Psoas muscle (tissue), 8 donors: Measurements from ENCODE around the gene TPST1. TPM values are rescaled to one million over a fixed set of nuclear protein-coding genes. Genes with fewer than 3 reads are reported as not detected.
A peak's percentile ranks its signal among the peaks of the same experiment; 100 is the strongest.

Experiments used
- ATAC-seq, 4 donors: fragments of 200-7000 bp; cut with Tn5 transposase; one replicate each; pipeline ENCODE4 v1.9.1; 2020; ENCODE audit warnings: moderate library complexity in 3 of 4, mild to moderate bottlenecking in 2 of 4
- DNase-seq, 2 donors: peaks; one replicate each; pipeline ENCODE4 v3.0.0-alpha.2; 2020
- H3K27ac ChIP-seq: fragments of 200-600 bp; one replicate; pipeline ENCODE4 v1.8.0; 2022
- H3K27me3 ChIP-seq, 3 donors: fragments of 200-600 bp in 1 of 3; one replicate each; pipeline versions ENCODE4 v1.6.1 to v1.8.0; 2013 to 2022; ENCODE audit warnings: low read length in 2 of 3, mild to moderate bottlenecking in 2 of 3, moderate library complexity in 1 of 3; ENCODE audit not compliant: insufficient read depth in 3 of 3
- H3K36me3 ChIP-seq, 2 donors: fragments of 200-600 bp in 1 of 2; one replicate each; pipeline versions ENCODE4 v1.6.1 to v1.8.0; 2013 to 2022; ENCODE audit warnings: low read depth in 1 of 2, mild to moderate bottlenecking in 1 of 2, moderate library complexity in 1 of 2; ENCODE audit not compliant: insufficient read depth in 1 of 2
- H3K4me1 ChIP-seq: fragments of 200-600 bp; one replicate; pipeline ENCODE4 v1.8.0; 2022
- H3K4me3 ChIP-seq: fragments of 200-600 bp; one replicate; pipeline ENCODE4 v1.8.0; 2022; ENCODE audit warnings: mild to moderate bottlenecking
- H3K9me3 ChIP-seq: fragments of 200-600 bp; one replicate; pipeline ENCODE4 v1.8.0; 2022
- WGBS, 3 donors: extraction: QIAGEN DNeasy Blood & Tissue Kit; methylation state at CpG; one replicate each; pipeline versions ENCODE4 v1.1.6 to v1.1.7; 2013; 5-methylcytosine and 5-hydroxymethylcytosine counted together
- intact Hi-C, 2 donors: fragments of 100-400 bp; cut with DNase I; formaldehyde crosslinking; loops; one replicate each; pipeline versions ENCODE4 v1.11.0 to v1.14.2; 2022
- polyA plus RNA-seq, 3 donors: library from polyadenylated mRNA; stranded (reverse); fragments of 200-250 nt; gene quantifications; one replicate each; pipeline ENCODE4 v1.2.3, GENCODE V29; 2013
- total RNA-seq, 4 donors: library from RNA; stranded (reverse); fragmentation: NEBNext Ultra II Directional in 2 of 4; extraction: Animal tissue kit (Norgen Biotek cat#: 25700) in 2 of 4; gene quantifications; one replicate each; pipeline versions ENCODE4 v1.2.1 to v1.2.4, GENCODE V29; 2021 to 2023
- TF ChIP-seq, protein P1 (sequence below): fragments of 200-600 bp; IDR thresholded peaks from one replicate; pipeline ENCODE4 v1.8.0; 2022; ENCODE audit warnings: antibody characterized with exemption
- donor health status: healthy with polysubstance abuse.
- donor health status: DM: no; HTN: no; CAD: no; lungs with moderate emphysema.
- donor health status: Bipolar disorder and iron deficiency.
- donor health status: healthy.
- donor health status: DM: yes; HTN: yes; CAD: no.
- donor health status: DM: no; HTN: no; CAD: no.
- donor health status: DM: no; HTN: no; CAD: no.
- donor health status: DM: yes; HTN: yes; CAD: no.

TPST1 gene
- total and polyA plus RNA-seq, 7 donors, result 1.8 to 4.5 (median 2.8) TPM

- no peak for ATAC-seq
- TF ChIP-seq, protein P1, sequence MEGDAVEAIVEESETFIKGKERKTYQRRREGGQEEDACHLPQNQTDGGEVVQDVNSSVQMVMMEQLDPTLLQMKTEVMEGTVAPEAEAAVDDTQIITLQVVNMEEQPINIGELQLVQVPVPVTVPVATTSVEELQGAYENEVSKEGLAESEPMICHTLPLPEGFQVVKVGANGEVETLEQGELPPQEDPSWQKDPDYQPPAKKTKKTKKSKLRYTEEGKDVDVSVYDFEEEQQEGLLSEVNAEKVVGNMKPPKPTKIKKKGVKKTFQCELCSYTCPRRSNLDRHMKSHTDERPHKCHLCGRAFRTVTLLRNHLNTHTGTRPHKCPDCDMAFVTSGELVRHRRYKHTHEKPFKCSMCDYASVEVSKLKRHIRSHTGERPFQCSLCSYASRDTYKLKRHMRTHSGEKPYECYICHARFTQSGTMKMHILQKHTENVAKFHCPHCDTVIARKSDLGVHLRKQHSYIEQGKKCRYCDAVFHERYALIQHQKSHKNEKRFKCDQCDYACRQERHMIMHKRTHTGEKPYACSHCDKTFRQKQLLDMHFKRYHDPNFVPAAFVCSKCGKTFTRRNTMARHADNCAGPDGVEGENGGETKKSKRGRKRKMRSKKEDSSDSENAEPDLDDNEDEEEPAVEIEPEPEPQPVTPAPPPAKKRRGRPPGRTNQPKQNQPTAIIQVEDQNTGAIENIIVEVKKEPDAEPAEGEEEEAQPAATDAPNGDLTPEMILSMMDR, result no peak
- 90 to 96% (median 94%) methylated on average over 1 of the region's 1 CpG for WGBS, 3 donors
- Histone ChIP-seq H3K27me3 (no peaks in the 10 kb centered on the region), H3K9me3 (peaks cover 19% of the 10 kb centered on the region), H3K36me3 (no peaks in the 10 kb centered on the region), H3K27ac (no peak overlapping the region), H3K4me1 (no peaks in the 10 kb centered on the region), H3K4me3 (no peak overlapping the region)
- intact Hi-C loops, result no loop called here
- no peak for DNase-seq
These were observed 58.8 kb downstream of the TPST1 start for GRCh38 chr7:66263936-66264335.

- Histone ChIP-seq H3K9me3 (peaks cover 19% of the 10 kb centered on the region), H3K4me1 (no peaks in the 10 kb centered on the region), H3K4me3 (no peak overlapping the region), H3K36me3 (no peaks in the 10 kb centered on the region), H3K27ac (no peak overlapping the region), H3K27me3 (no peaks in the 10 kb centered on the region)
- no peak for ATAC-seq
- DNase-seq, result no peak
- TF ChIP-seq, protein P1, result no peak
- WGBS, 3 donors, result 97 to 100% (median 100%) methylated on average over 1 of the region's 1 CpG
- intact Hi-C loops, result no loop called here
These were observed 60.4 kb downstream of the TPST1 start for GRCh38 chr7:66265566-66265965.

DNA sequence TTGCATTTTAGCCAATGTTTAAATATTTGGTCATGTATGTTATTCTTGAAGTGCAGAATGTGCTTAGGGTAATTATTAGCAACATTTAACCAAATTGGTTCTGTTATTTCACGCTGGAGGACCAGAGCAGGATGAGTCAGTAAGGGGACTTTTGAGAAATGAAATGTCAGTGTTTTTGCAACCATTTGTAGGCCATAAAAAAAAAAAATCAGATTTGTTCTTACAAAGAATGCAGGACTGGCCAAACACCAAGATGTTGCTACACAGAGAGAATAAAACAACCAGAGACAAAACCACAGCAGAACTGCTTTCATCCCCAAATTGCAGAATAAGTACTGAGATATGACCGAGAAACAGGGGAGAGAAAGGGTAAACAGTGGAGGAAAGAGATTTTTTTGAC, 62.1 kb downstream of the TPST1 start:
- Histone ChIP-seq H3K27me3 (no peaks in the 10 kb centered on the region), H3K4me1 (no peaks in the 10 kb centered on the region), H3K27ac (no peak overlapping the region), H3K4me3 (no peak overlapping the region), H3K36me3 (no peaks in the 10 kb centered on the region), H3K9me3 (peaks cover 19% of the 10 kb centered on the region)
- WGBS, 3 donors, result 18 to 42% (median 21%) methylated on average over 2 of the region's 2 CpGs
- intact Hi-C loops, result no loop called here
- peak in 2 of 4 donors; percentile 30 to 58 for ATAC-seq
- TF ChIP-seq, protein P1, result no peak
- no peak for DNase-seq

GRCh38 chr7:66269978-66270377, 64.8 kb downstream of the TPST1 start:
- 90 to 96% (median 93%) methylated on average over 1 of the region's 1 CpG for WGBS, 3 donors
- H3K27me3 ChIP-seq, result no peaks in the 10 kb centered on the region
- peaks cover 15% of the 10 kb centered on the region for H3K9me3 ChIP-seq
- no peak for ATAC-seq
- TF ChIP-seq, protein P1, result no peak
- H3K27ac ChIP-seq, result no peak overlapping the region
- intact Hi-C loops, result no loop called here
- DNase-seq, result no peak
- no peaks in the 10 kb centered on the region for H3K4me1 ChIP-seq
- H3K36me3 ChIP-seq, result no peaks in the 10 kb centered on the region
- no peak overlapping the region for H3K4me3 ChIP-seq

DNA sequence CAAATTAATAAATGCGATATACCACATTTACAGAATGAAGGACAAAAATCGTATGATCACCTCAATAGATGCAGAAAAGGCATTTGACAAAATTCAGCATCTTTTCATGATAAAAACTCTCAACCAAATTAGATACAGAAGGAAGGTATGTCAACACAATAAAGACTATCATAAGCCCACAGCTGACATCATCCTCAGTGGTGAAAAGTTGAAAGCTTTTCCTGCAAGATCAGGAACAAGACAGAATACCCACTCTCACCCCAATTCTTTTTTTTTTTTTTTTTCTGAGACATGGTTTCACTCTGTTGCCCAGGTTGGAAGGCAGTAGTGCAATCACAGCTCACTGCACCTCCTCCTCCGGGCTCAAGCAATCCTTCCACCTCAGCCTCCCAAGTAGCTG, 67.2 kb downstream of the TPST1 start:
- Histone ChIP-seq H3K27me3 (no peaks in the 10 kb centered on the region), H3K36me3 (no peaks in the 10 kb centered on the region), H3K9me3 (no peaks in the 10 kb centered on the region), H3K4me1 (no peaks in the 10 kb centered on the region), H3K27ac (no peak overlapping the region), H3K4me3 (no peak overlapping the region)
- ATAC-seq (no peak), DNase-seq (no peak)
- 93 to 95% (median 94%) methylated on average over 3 of the region's 3 CpGs for WGBS, 3 donors
- TF ChIP-seq, protein P1, result no peak
- intact Hi-C loops, result no loop called here
